LoVo (cell line): ENCODE data around the gene GALT.

Source experiments
- DNase-seq: peaks from one replicate; pipeline ENCODE4 v3.0.0-alpha.2; 2016; ENCODE audit warnings: low spot score

Gene GALT

DNA sequence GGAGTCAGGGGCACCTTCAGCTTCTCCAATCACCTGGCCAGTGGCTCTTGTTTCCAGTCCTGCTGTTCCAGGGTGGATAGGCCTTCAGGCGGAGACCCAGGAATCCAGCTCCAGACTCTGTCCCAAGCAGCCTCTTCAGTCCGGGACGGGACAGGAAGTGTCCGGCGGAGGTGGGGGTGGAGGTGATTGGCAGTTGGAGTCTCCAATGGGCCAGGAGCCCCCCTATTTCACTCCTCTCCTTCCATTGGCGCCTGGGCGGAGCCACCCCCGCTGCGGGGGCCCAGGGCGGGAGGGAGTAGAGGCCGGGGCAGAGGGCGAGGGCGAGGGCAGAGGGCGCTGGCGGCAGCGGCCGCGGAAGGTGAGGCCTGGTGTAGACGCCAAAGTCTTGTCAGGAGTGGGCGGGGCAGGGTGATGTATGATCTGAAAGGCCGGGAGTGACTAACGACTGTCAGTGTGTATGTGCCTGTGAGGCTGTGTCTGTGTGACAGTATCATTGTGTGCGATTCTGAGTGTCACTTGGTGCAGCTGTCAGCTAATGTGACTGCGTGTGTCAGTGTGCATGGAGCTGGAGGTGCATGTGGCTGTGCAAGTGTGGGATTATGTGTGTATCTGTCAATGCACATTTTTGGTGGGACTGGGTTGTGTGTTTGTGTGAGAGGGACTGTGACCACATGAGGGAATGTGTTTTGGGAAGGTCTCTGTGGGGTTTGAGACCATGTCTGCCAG lies 5.6 kb downstream of the GALT start, which contains the start of gene IL11RA:
IL11RA (plus strand) TSS at position 310 of the 726 bp plus-strand sequence. CDS start 3,033 bp downstream, outside the sequence.
- DNase-seq, result peak; percentile 71

DNA sequence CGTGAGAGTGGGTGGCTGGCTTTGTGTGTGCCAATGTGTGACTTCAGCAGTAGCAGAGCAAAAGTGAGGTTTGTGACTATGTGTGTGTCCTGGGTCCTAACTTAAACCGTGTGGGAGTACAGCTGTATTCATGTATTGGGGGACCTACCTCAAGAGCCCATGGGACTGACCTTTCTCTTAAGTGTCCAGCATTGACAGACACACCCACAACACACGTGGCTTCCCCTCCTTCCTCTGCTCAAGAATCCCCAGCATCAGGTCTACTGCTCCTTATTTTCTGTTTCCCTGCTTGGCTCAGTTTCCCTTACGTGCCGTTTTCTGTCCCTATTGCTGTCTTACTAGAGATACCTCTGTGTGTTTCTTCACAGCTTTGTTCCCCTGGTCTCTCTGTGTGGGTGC lies 6.1 kb downstream of the GALT start:
- no peak for DNase-seq

DNA sequence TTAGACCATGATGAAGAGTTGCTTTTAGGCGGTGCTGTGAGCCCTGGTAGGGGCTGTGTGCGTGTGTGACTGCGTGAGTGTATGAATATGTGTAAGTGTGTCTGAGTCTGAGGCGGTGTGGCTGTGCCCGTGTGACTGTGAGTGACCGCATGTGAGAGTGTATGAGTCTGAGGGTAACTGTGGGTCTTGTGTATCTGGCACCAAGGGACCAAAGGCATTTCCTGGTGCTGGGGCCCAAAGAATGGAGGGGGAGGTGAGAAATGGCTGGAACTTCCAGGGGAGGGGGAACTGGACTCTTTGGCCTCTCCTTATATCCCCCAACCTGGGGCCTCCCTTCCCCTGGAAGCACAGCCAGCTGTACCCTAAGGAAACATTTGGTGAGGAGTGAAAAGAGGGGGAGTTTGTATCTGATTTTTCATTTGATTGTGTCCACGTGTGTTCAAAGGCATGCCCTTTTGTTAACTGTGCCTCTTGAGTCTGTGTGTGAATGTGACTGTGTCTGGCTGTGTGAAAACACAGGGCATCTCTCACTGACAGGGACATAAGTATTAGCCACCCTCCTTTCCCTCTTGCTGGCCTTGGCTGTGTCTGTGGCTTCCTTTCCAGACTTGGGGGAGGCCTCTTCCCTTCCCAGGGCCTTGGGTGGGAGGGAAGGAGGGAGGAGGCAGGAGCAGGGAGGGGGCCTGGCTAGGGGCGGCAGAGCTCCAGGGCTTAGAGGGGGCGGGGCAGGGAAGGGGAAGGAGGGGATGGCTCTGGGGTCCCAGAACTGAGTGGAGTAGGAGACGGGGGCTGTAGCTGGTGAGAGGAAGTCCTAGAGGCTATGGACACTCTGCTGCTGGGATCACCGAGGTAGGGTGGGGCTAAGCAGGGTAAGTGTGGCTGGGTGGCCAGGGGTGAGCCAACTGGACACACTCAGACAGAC lies 6.9 kb downstream of the GALT start:
- DNase-seq, result no peak

DNA sequence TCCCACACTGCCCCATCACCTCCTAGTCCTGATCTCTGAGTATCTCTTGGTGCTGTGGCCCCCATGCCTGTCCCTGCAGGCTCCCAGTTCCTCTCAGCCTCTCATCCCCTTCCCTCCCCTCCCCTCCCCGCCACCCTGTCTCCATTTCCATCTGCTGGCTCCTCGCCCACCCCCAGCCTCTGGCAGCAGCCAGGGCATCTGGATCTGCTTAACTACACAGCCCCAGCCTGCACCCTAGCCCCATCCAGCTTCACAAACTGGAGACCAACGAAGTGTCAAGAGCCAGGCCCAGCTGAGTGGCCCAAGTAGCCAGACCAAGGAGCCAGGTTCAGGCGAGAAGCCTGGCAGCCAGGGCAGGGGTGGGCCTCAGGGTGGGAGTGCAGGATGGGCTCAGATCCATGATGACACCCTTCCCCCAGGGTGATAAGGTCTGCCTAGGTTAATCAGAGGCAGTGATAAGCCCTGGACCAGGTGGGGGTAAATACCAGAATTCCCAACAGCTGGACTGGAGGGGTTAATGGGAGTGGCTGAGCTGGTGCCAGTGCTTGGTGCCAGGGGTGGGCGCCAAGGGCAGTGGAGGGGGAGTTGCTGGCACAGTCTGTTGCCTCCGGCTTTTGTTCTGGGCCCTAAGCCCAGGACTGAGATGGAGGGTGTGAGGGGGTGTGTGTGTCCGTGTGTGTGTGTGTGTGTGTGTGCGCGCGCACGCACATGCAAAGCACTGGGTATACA lies 8.0 kb downstream of the GALT start:
- no peak for DNase-seq

DNA sequence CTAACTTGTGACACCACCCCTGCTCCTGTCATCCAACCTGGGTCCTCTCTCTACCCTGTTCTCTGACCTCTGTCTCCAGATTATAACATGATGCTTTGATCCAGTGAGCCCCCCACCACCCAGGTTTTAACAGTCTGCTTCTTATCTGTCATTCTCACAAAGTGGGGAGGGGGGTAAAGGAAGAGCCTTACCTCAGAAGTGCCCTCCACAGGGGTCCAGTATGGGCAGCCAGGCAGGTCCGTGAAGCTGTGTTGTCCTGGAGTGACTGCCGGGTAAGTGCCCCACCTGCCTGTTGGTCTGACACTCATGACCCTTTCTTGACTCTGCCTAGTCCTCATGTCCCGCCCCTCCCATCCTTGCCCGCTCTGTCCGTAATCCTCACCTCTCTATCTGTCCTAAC lies 8.9 kb downstream of the GALT start:
- DNase-seq, result no peak

DNA sequence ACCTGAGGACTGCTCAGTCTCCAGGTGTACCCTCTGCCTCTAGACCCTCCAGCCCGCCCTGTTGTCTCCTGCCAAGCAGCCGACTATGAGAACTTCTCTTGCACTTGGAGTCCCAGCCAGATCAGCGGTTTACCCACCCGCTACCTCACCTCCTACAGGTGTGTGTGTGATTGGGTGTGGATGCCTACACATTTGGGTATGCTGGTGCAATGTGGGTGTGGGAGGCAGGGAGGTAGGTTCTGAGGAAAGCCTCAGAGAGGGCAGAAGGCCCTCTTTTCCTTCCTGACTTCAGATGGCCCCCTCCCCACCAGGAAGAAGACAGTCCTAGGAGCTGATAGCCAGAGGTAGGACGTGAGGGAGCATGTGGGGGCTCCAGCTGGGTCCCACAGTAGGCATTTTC lies 10.5 kb downstream of the GALT start:
- DNase-seq, result no peak

DNA sequence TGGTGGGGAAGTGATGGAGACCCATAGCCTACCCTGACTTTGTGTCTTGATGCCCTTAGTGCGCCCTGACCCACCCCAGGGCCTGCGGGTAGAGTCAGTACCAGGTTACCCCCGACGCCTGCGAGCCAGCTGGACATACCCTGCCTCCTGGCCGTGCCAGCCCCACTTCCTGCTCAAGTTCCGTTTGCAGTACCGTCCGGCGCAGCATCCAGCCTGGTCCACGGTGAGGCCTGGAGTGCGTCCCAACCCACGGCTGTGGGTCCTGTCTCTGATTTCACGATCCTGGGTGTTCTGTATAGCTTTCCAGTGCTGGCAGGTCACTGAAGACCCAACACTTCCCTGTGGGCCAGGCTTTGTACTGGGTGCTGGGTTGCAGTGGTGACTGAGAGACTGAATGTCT lies 12.0 kb downstream of the GALT start:
- no peak for DNase-seq

DNA sequence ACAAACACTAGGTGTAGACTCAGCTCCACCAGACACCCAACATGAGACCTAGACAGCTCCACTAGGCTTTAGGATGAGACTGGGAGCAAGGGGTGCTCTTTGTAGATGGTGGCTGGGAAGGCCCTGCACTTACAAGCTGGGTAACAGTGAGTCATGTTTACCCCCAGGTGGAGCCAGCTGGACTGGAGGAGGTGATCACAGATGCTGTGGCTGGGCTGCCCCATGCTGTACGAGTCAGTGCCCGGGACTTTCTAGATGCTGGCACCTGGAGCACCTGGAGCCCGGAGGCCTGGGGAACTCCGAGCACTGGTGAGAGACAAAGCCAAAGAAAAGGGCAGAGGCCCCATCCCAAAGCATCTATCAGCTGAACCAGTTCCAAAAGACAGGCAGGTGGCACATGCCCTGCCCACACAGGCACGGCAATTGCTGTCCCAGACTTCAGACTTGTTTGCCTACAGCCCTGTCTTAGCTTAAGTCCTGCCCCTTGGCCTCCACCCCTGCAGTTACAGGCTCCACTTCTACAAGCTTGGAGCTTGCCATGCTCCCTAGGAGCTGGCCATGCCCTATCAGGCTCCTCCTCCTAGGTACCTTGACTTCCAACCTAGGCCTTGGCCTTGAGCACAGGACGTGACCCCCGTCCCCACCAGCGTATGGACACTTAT lies 13.2 kb downstream of the GALT start:
- no peak for DNase-seq

DNA sequence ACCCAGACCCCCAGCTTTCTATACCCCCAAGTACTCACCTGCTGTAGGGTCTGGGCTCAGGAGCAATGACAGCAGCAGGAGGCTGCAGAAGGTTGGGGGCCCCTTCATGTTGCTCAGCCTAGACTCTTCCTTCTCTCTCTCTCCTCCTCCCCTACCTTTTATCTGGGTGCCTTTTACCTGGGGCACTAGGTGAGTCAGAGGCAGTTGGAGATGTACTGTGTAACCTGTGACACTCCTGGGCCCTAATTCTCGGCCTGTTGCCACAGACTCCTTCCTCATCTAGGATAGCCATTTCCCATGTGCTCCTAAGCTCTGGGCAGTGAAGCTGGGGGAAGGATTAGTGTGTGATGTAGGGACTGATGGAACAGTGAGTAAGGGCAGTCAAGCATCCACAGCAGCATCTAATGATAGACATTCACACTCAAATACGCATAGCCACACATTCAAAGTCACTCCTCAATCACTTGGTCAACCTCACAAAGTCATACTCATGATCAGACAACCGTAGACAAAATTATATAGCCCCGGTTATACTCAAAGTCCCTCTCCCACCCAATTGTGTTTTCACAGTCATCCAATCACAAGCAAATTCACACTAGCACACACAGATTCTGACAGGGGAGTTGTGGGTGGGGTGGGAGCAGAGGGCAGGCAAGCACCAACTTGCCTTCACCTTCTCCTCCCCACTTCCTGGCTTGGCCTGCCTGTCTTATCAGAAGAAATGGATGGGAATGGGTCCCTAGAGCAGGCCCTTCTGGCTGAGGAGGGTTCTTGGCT lies 16.2 kb downstream of the GALT start, which contains the start of gene CCL27:
CCL27 (minus strand) TSS at position 132 of the 777 bp plus-strand sequence; CDS start at position 108, 24 bp downstream.
- DNase-seq, result no peak

DNA sequence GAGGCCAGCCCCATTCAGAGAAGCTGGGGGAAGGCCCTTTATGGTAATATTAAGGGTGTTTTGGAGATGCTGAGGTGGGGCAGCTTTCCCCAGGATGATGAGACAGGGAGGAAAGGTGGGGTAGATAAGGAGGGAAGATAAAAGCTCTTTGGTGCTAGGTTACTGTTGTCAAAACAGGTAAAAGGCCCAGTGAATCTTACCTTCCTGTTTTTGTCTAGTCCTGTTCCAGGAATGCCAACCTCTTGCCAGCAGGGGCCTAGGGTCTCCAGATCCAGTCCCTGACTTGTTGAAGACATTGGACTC lies 16.8 kb downstream of the GALT start:
- DNase-seq, result no peak

DNA sequence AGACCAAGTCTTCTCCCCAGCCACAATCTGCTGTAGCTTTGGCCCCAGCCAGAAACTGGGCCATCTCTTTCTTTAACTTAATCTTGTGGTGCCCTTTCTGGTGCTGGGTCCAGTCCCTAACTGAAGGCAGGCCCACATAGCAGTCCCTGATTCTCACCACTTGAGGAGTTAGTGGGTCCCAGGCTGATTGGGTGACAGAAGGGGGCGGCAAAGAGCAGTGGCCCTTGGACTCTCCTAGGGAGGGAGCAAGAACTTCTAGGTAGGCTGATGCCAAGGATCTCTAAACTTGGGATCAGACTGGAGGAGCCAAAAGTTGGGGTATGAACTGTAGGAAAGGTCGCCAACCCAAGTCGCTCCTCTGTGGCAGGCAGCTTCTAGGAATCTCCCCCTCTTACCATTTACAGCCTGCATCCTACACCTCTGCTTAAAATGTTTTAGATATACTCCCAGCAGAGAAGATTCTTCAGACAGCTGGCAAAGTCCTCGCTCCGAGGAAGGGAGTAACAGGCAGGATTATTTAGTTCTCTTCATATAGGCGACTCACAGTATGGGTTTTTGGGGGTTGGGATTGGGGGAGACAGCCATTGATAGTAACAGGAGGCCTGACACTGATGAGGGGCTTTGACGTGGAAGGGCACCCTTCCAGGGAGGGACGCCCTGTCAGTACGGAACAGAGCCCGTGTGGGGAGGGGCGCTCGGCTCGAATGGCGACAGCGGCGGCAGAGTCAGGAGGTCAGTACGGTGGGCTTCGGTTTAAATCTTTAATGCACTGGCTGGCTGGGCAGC lies 18.0 kb downstream of the GALT start:
- peak; percentile 60 for DNase-seq

DNA sequence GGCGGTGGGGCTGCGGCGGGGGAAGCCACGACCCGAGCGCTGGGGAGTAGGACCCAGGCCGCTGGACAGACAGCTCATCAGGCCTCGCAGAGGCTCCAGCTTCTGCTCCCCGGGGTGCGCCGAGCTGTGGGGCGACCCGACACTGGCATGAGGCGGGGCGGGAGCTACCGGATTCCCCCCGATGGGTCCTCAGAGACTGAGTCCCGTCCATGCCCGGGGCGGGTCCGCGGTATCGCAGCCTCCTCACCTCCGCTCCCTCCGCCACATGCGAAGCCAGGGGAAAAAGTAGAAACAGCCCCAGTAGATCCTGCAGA lies 18.5 kb downstream of the GALT start:
- DNase-seq, result no peak

DNA sequence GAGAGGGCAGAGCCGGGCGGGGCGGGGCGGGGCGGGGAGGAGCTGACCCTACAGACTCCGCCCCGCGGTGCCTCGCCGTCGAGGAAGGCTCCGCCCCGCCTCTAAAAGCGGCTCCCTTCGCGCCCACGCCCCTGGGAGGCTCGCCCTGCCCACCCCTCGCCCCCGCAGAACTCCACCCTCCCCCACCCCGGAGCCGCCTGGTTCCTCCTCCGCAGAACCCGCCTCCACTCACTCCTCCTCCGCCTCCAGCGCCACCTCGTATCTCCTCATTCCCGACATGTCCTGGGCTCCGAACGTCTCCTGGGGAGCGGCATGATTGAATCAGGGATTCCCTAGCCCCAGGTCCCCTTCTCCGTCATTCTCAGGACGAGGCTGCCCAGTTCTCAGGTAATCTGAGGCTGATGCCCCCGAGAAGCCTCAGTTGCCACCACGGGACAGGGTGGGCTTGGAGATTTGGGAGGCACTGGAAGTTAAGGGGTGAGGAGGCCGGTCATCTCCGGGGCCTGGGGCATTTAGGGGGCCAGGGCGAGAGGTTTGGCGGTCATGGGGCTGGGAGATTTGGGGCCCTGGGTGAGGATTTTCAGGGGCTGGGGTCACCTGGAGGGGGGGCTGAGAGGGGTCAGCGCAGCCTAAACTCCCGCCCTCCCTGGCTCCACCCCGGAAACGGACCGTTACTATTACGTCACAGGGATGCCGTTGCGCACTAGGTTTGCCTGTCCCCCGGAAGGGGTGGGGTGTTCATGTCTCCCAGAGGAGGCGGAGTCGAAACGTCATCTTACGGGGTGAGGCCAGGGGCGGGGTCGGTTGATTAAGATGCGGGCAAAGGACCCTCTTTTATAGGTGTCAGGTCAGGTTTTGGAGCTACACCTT lies 19.1 kb downstream of the GALT start:
- DNase-seq, result peak; percentile 89

DNA sequence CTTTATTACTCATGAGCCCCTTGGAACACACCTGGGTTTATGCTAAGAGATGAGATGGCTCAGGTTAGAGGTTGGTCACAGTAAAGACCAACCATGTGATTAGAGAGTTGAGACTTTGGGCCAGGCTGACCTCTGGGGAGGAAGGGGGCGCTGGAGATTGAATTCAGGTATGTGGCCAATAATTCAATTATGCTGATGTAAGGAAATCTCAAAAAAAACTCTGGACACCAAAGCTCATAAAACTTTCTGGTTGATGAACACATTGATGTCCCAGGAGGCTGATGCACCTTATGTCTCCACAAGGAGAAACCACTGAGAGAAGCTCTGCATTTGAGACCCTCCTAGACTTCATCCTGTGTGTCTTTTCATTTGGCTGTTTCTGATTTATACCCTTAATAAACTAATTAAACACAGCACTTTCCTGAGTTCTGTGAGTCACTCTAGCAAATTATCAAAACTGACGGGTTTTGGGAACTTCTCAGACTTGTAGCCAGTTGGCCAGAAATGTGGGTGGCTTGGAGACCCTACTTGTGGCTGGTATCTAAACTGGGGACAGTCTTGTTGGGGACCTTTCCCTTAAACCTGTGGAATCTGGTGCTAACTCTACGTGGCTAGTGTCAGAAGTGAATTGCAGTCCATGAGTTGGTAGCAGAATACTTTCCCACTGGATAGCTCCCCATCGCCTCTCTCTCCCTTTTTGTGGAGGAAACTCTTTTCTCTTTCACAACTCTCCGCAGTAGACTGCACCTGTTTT lies 23.5 kb downstream of the GALT start:
- DNase-seq, result no peak

DNA sequence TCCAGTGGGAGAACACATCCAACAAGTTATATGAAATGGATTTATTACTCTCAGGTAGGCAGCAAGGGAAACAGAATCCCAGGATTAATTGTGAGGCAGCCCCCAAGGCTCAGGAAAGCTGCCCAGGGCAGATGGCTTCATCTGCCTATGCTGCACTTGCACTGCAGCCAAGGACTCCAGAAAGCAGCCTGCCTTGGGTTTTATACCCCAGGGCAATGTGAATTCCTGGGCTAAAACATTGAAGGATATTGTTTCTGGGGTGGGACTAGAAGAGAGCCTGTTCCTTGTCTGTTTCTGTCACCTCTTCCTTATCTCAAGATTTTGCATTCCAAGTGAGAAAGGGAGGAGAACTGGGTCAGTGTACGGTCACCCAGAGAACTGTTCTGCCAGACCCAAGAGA lies 24.8 kb downstream of the GALT start:
- no peak for DNase-seq

DNA sequence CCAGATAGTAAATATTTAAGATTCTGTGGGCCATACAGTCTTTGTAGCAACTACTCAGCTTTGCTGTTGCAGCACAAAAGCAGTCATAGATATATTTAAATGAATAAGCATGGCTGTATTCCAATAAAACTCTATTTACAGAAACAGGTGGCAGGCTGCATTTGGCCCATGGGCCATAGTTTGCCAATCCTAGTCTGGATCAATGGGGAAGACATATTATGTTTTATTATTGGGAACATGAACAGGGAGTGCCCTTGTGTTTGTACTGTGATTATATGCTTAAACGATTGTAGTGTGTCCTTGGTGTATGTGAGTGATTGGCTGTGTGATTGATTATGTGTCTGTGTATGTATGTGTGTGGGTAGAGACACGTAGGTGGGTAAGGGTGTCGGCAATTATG lies 28.0 kb downstream of the GALT start:
- no peak for DNase-seq

DNA sequence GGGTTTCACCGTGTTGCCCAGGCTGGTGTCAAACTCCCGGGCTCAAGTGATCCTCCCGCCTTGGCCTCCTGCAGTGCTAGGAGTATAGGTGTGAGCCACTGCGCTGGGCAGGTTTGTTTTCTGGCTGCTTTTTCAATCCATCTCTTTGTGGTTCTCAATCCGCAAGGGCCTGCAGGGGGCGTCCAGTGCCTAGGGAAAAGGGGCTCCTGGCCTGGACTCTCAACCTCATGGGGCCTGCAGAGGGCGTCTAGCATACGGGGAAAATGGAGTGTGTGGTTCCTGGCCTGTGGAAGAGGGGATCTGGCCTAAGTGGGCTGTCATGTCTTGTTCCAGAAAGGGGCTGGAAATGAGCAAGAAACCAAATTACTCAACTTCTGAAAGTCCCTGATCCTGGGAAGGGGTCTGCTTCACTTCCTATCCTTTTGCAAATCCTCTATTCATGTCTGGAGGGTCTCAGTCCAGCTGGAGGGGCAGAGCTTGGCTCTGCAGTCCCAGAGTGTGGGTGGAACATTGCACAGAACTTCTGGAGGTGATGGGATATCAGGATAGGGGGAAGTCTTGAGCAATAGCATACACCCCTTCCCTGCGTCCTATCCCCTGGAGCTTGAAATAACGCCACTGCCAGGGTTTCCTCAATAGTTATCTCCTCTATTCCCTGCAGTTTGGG lies 28.7 kb downstream of the GALT start:
- peak; percentile 67 for DNase-seq

DNA sequence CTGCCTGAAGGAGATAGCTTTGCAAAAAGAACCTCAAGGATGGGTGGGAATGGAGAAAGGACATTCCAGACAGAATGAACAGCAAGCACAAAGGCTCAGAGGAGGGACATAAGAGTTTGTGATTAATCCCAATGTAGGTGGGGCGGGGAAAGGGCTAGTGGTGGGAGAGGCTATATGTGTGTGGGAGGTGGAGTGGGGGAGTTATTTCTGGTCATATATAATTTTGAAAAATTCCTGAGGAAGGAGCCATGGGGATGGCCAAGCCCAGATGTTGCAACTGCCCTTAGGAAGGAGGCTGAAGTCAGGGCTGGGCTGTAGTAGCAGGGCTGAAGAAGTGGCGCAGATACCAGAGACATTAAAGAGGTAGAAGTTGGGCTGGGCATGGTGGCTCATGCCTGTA lies 29.4 kb downstream of the GALT start:
- DNase-seq, result no peak
